H1 (cell line): ENCODE data around the gene GGTLC2. TPM values are rescaled to one million over a fixed set of nuclear protein-coding genes. Genes with fewer than 3 reads are reported as not detected.

Experiments
- CTCF ChIA-PET: fragments of 300-600 bp; sonication (Branson Sonifier 250); formaldehyde crosslinking; loops from one replicate; lab custom pipeline; 2021; ENCODE audit not compliant: partially characterized antibody; lab: Charles Lee
- POLR2A ChIA-PET: fragments of 300-600 bp; sonication (Branson Sonifier 250); formaldehyde crosslinking; loops from one replicate; lab custom pipeline; 2021; ENCODE audit warnings: inconsistent platforms; ENCODE audit not compliant: partially characterized antibody; lab: Charles Lee
- DNase-seq, 2 experiments: peaks; one replicate each; pipeline versions ENCODE4 v3.0.0 to v3.0.0-alpha.2; 2010 to 2022; ENCODE audit warnings: low spot score in 2 of 2, low read depth in 1 of 2, mixed read lengths in 1 of 2
- FAIRE-seq: peaks from 2 replicates; lab custom pipeline; 2011; peaks lifted over from hg19 to GRCh38; lab: Jason Lieb, UNC
- H2AFZ ChIP-seq: 2 replicates; pipeline ENCODE4 v1.8.1; 2012; ENCODE audit warnings: low read length, inconsistent platforms
- H2AK5ac ChIP-seq: 2 replicates; pipeline ENCODE4 v1.6.1; 2013; ENCODE audit warnings: low read depth, low read length
- H2BK120ac ChIP-seq: replicated peaks from 2 replicates; pipeline ENCODE3; 2013; ENCODE audit warnings: low read depth, low read length, inconsistent platforms
- H2BK12ac ChIP-seq: 2 replicates; pipeline ENCODE4 v1.6.1; 2013; ENCODE audit warnings: low read depth, low read length
- H2BK15ac ChIP-seq: 2 replicates; pipeline ENCODE4 v1.6.1; 2013; ENCODE audit warnings: low read length
- H2BK20ac ChIP-seq: 2 replicates; pipeline ENCODE4 v1.6.1; 2013; ENCODE audit warnings: low read length
- H2BK5ac ChIP-seq: 2 replicates; pipeline ENCODE4 v1.6.1; 2013; ENCODE audit warnings: low read depth, low read length
- H3K14ac ChIP-seq: 2 replicates; pipeline ENCODE4 v1.6.1; 2013; ENCODE audit warnings: inconsistent platforms; ENCODE audit not compliant: insufficient read length
- H3K18ac ChIP-seq: 2 replicates; pipeline ENCODE4 v1.6.1; 2013; ENCODE audit warnings: low read length; ENCODE audit errors: extremely low read depth
- H3K23ac ChIP-seq: 2 replicates; pipeline ENCODE4 v1.6.1; 2013; ENCODE audit warnings: inconsistent platforms; ENCODE audit not compliant: insufficient read length
- H3K23me2 ChIP-seq: 2 replicates; pipeline ENCODE4 v1.6.1; 2013; ENCODE audit warnings: low read depth, low read length
- H3K27ac ChIP-seq: 2 replicates; pipeline ENCODE4 v1.6.1; 2011; ENCODE audit warnings: low read depth, low read length, inconsistent platforms
- H3K27me3 ChIP-seq, 4 experiments: replicated peaks in 1 of 4; 1 replicate in 1 of 4; 2 replicates in 3 of 4; pipeline versions ENCODE4 v1.6.1 to v1.8.1; 2011 to 2013; ENCODE audit warnings: low read length in 3 of 4, mild to moderate bottlenecking in 3 of 4, inconsistent platforms in 2 of 4, mixed read lengths in 2 of 4, moderate library complexity in 1 of 4; ENCODE audit not compliant: control insufficient read depth in 3 of 4, insufficient read depth in 3 of 4; ENCODE audit errors: extremely low read depth in 1 of 4
- H3K36me3 ChIP-seq, 4 experiments: 2 replicates each; pipeline versions ENCODE4 v1.6.1 to v1.8.1; 2011 to 2013; ENCODE audit warnings: mild to moderate bottlenecking in 4 of 4, low read length in 3 of 4, moderate library complexity in 2 of 4, control low read depth in 1 of 4, inconsistent platforms in 1 of 4; ENCODE audit not compliant: insufficient read depth in 4 of 4, control insufficient read depth in 2 of 4
- H3K4ac ChIP-seq: replicated peaks from 2 replicates; pipeline ENCODE3; 2013; ENCODE audit warnings: low read length, low read depth, mixed read lengths, inconsistent platforms; ENCODE audit not compliant: insufficient read length
- H3K4me1 ChIP-seq, 4 experiments: replicated peaks in 1 of 4; 1 replicate in 1 of 4; 2 replicates in 3 of 4; pipeline versions ENCODE4 v1.6.1 to v1.8.1; 2011 to 2013; ENCODE audit warnings: low read length in 3 of 4, inconsistent platforms in 2 of 4, mixed read lengths in 1 of 4; ENCODE audit not compliant: insufficient read depth in 4 of 4, control insufficient read depth in 3 of 4
- H3K4me2 ChIP-seq, 2 experiments: 2 replicates each; pipeline versions ENCODE4 v1.6.1 to v1.8.1; 2011 to 2013; ENCODE audit warnings: low read depth in 2 of 2, low read length in 2 of 2, control low read depth in 1 of 2, inconsistent platforms in 1 of 2, mild to moderate bottlenecking in 1 of 2; ENCODE audit not compliant: insufficient read depth in 1 of 2
- H3K4me3 ChIP-seq, 4 experiments: fragments of 200-600, 300-600 bp in 1 of 4; sonication (generic), shearing (Covaris generic), sonication (Bioruptor Twin) in 1 of 4; 2 replicates each; pipeline versions ENCODE4 v1.5.1 to v1.8.1; 2011 to 2016; ENCODE audit warnings: low read length in 4 of 4, low read depth in 3 of 4, control low read depth in 2 of 4, inconsistent platforms in 2 of 4, mild to moderate bottlenecking in 2 of 4, mixed read lengths in 1 of 4, moderate library complexity in 1 of 4; ENCODE audit not compliant: insufficient read depth in 2 of 4; ENCODE audit errors: extremely low read depth in 1 of 4
- H3K56ac ChIP-seq: replicated peaks from 2 replicates; pipeline ENCODE3; 2013; ENCODE audit warnings: low read depth, mild to moderate bottlenecking, mixed read lengths, low read length, inconsistent platforms; ENCODE audit not compliant: insufficient read length
- H3K79me1 ChIP-seq: 2 replicates; pipeline ENCODE4 v1.6.1; 2013; ENCODE audit warnings: low read depth, low read length, control low read depth
- H3K79me2 ChIP-seq, 2 experiments: 2 replicates each; pipeline versions ENCODE4 v1.6.1 to v1.8.1; 2012 to 2013; ENCODE audit warnings: low read length in 2 of 2, mild to moderate bottlenecking in 2 of 2, inconsistent platforms in 1 of 2; ENCODE audit not compliant: insufficient read depth in 2 of 2, control insufficient read depth in 1 of 2
- H3K9ac ChIP-seq, 4 experiments: replicated peaks in 1 of 4; 1 replicate in 1 of 4; 2 replicates in 3 of 4; pipeline versions ENCODE4 v1.6.1 to v1.8.1; 2011 to 2013; ENCODE audit warnings: low read depth in 3 of 4, low read length in 3 of 4, control low read depth in 2 of 4, mild to moderate bottlenecking in 2 of 4, moderate library complexity in 2 of 4, inconsistent platforms in 1 of 4; ENCODE audit errors: extremely low read depth in 1 of 4
- H3K9me3 ChIP-seq, 2 experiments: 2 replicates each; pipeline versions ENCODE4 v1.6.1 to v1.8.1; 2012 to 2013; ENCODE audit warnings: mild to moderate bottlenecking in 2 of 2, moderate library complexity in 2 of 2, control low read depth in 1 of 2, inconsistent platforms in 1 of 2, low read depth in 1 of 2, low read length in 1 of 2, mixed read lengths in 1 of 2; ENCODE audit not compliant: insufficient read depth in 2 of 2
- H4K20me1 ChIP-seq, 2 experiments: replicated peaks in 1 of 2; 2 replicates each; pipeline versions ENCODE3 to v1.8.1; 2011 to 2013; ENCODE audit warnings: inconsistent platforms in 2 of 2, low read length in 2 of 2, mild to moderate bottlenecking in 1 of 2; ENCODE audit not compliant: insufficient read depth in 2 of 2, control insufficient read depth in 1 of 2
- H4K5ac ChIP-seq: 2 replicates; pipeline ENCODE4 v1.6.1; 2013; ENCODE audit warnings: low read length, low read depth, mixed read lengths, inconsistent platforms; ENCODE audit not compliant: insufficient read length
- H4K8ac ChIP-seq: 2 replicates; pipeline ENCODE4 v1.8.0; 2013; ENCODE audit warnings: mild to moderate bottlenecking, moderate library complexity, low read length, inconsistent platforms; ENCODE audit not compliant: insufficient read depth; ENCODE audit errors: extremely low read depth
- H4K91ac ChIP-seq: replicated peaks from 2 replicates; pipeline ENCODE3; 2013; ENCODE audit warnings: low read length, mixed read lengths, inconsistent platforms; ENCODE audit not compliant: insufficient read length
- GTF2F1 ChIP-seq: IDR thresholded peaks from 2 replicates; pipeline ENCODE4 v1.6.1; 2012; ENCODE audit warnings: low read depth, low read length, improper control_type of control experiment, borderline replicate concordance
- WGBS, 2 experiments: shearing (Covaris generic) in 1 of 2; methylation state at CpG; one replicate each; pipeline versions ENCODE4 v1.1.6 to v1.1.7; 2013 to 2015; ENCODE audit warnings: low lambda C conversion rate in 2 of 2, mixed read lengths in 2 of 2, inconsistent platforms in 1 of 2, low coverage in 1 of 2, missing lambda C conversion rate in 1 of 2; ENCODE audit not compliant: insufficient replicate concordance in 2 of 2, insufficient coverage in 1 of 2, insufficient read length in 1 of 2; ENCODE audit errors: extremely low coverage in 1 of 2, missing lambda C conversion rate in 1 of 2; 5-methylcytosine and 5-hydroxymethylcytosine counted together
- polyA plus RNA-seq, 7 experiments: library from polyadenylated mRNA; depleted of rRNA in 3 of 7; stranded (reverse) in 5 of 7; unstranded in 2 of 7; fragments of >200 nt in 5 of 7; fragments of 200-250 nt in 2 of 7; gene quantifications; 1 replicate in 5 of 7; 2 replicates in 1 of 7; 4 replicates in 1 of 7; pipeline versions ENCODE4 v1.2.1 to v1.2.3, GENCODE V29; 2011 to 2013; ENCODE audit warnings: missing spikeins in 2 of 7, mixed read lengths in 2 of 7
- total RNA-seq: library from RNA; stranded (reverse); fragmentation: NEBNext Ultra II Directional; extraction: Animal tissue kit (Norgen Biotek cat#: 25700); gene quantifications from 2 replicates; pipeline ENCODE4 v1.2.1, GENCODE V29; 2021
- TF ChIP-seq, protein P1 (sequence below): IDR thresholded peaks from 2 replicates; pipeline ENCODE4 v1.6.1; 2012; ENCODE audit warnings: low read length, inconsistent platforms

Gene GGTLC2
- total and polyA plus RNA-seq, 2 of the 8 experiments (the other 6 are each of a cell fraction or from before 2014, with no cell fraction given), result not detected

DNA sequence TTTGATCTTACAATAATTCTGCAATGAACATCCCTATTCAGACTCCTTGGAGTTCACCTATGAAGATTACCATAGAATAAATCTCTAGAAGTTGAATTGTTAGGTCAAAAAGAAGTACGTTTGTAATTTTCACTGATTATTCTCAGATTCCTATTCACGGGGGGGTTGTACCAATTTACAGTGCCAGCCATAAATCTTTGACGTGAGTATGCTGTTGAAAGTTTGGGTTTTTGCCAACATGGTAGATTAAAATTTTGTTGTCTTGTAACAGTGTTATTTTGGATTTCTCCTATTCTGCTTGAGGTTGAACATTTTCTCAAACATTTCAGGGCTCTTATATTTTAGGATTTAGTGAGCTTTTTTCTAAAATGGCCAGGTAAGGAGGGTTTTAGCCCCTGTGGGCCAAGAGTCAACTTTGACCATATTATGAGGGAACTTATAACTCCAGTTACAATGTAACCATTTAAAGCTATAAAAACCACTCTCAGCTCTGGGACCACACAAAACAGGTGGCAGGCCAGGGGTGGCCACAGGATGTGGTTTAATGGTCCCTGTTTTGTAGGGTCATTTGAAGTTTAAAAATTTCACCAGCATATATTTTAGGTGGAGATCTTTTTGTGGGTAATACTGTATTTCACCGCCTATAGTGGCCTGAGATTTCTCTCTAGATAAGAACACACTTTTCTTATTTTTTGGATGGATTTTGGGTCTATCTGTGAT, 25.8 kb downstream of the GGTLC2 start:
- CTCF ChIA-PET, result interaction anchor here (0.6 kb wide), 1 partner anchor 887 kb away, joined by 3 read pairs; no protein-coding TSS in a partner anchor
- POLR2A ChIA-PET, result no interaction called here
- H3K79me1 ChIP-seq, result no peaks in the 10 kb centered on the region
- H3K36me3 ChIP-seq, result no peaks in the 10 kb centered on the region
- no peak overlapping the region for H2BK20ac ChIP-seq
- no peak overlapping the region for H3K4ac ChIP-seq
- no peak overlapping the region for H2BK120ac ChIP-seq
- no peak overlapping the region for H3K23ac ChIP-seq
- no peak overlapping the region for H2BK5ac ChIP-seq
- no peak overlapping the region for H3K56ac ChIP-seq
- H3K23me2 ChIP-seq, result no peaks in the 10 kb centered on the region
- peaks cover 14 to 54% (median 35%) of the 10 kb centered on the region in 4 experiments for H3K27me3 ChIP-seq
- no peak overlapping the region for H3K18ac ChIP-seq
- H3K4me3 ChIP-seq, result no peak overlapping the region
- no peaks in the 10 kb centered on the region for H4K20me1 ChIP-seq
- no peak overlapping the region for H3K27ac ChIP-seq
- no peak overlapping the region for H2BK12ac ChIP-seq
- H4K5ac ChIP-seq, result no peak overlapping the region
- no peak overlapping the region for H2AK5ac ChIP-seq
- no peak for FAIRE-seq
- no peak overlapping the region for H4K91ac ChIP-seq
- no peak overlapping the region for H3K9ac ChIP-seq
- no peak overlapping the region for H3K14ac ChIP-seq
- peaks cover 27 to 80% of the 10 kb centered on the region in 2 experiments for H3K9me3 ChIP-seq
- H2AFZ ChIP-seq, result no peak overlapping the region
- no peak for DNase-seq
- no peaks in the 10 kb centered on the region for H3K4me1 ChIP-seq
- H4K8ac ChIP-seq, result no peak overlapping the region
- no peaks in the 10 kb centered on the region for H3K79me2 ChIP-seq
- no peak overlapping the region for H2BK15ac ChIP-seq
- no peak overlapping the region for H3K4me2 ChIP-seq
- 77% methylated on average over 4 of the region's 4 CpGs; no CpG with 5 or more reads in 1 of the 2 experiments for WGBS, 2 experiments
- TF ChIP-seq GTF2F1, result no peak
- TF ChIP-seq, protein P1, sequence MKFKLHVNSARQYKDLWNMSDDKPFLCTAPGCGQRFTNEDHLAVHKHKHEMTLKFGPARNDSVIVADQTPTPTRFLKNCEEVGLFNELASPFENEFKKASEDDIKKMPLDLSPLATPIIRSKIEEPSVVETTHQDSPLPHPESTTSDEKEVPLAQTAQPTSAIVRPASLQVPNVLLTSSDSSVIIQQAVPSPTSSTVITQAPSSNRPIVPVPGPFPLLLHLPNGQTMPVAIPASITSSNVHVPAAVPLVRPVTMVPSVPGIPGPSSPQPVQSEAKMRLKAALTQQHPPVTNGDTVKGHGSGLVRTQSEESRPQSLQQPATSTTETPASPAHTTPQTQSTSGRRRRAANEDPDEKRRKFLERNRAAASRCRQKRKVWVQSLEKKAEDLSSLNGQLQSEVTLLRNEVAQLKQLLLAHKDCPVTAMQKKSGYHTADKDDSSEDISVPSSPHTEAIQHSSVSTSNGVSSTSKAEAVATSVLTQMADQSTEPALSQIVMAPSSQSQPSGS, result no peak
